Measurements from ENCODE around the gene MPV17. TPM values are rescaled to one million over a fixed set of nuclear protein-coding genes. Genes with fewer than 3 reads are reported as not detected.
"Not testable (repeated sequence)": the region's sequence is repeated elsewhere in the genome, so short reads cannot be mapped to it uniquely, and the experiment has no call there.

The MPV17 gene
- total RNA-seq, 4 donors from 2014 or later = 51.8 to 87.5 (median 68.4) TPM

GRCh38 chr2:27281855-27282559, 40.9 kb downstream of the MPV17 start, which contains the start of gene TRIM54:
Gene TRIM54 (plus strand): TSS chr2:27282429. CDS start chr2:27282732, 303 bp downstream.
- WGBS = 74% methylated on average over 4 of the region's 5 CpGs
- no peak for TF ChIP-seq POLR2AphosphoS5 (IDR thresholded peaks at IDR 0.05)
- TF ChIP-seq CTCF (IDR thresholded peaks at IDR 0.05) = no peak
- TF ChIP-seq EP300 (IDR thresholded peaks at IDR 0.05) = no peak
- TF ChIP-seq POLR2A (IDR thresholded peaks at IDR 0.05) = no peak
- Histone ChIP-seq H3K36me3 (no peaks in the 10 kb centered on the region), H3K9me3 (no peaks in the 10 kb centered on the region), H3K27ac (no peak within 1 kb of the TSS), H3K4me3 (no peak within 1 kb of the TSS), H3K4me1 (no peaks in the 10 kb centered on the region), H3K27me3 (peaks cover 9% of the 10 kb centered on the region)
- DNase-seq (ENCODE audit: low spot score in 2 of 2) = no peak

- H3K36me3 ChIP-seq = no peaks in the 10 kb centered on the region
- WGBS = 72% methylated on average over 3 of the region's 3 CpGs
- DNase-seq (ENCODE audit: low spot score in 2 of 2) = no peak
- H3K27ac ChIP-seq = no peak overlapping the region
- no peak for TF ChIP-seq CTCF (IDR thresholded peaks at IDR 0.05)
- no peak for TF ChIP-seq POLR2A (IDR thresholded peaks at IDR 0.05)
- no peak for TF ChIP-seq POLR2AphosphoS5 (IDR thresholded peaks at IDR 0.05)
- TF ChIP-seq EP300 (IDR thresholded peaks at IDR 0.05) = no peak
- H3K4me3 ChIP-seq = no peak overlapping the region
- H3K4me1 ChIP-seq = no peaks in the 10 kb centered on the region
- peaks cover 10% of the 10 kb centered on the region for H3K27me3 ChIP-seq
- H3K9me3 ChIP-seq = no peaks in the 10 kb centered on the region
These were observed 41.5 kb downstream of the MPV17 start for GRCh38 chr2:27281442-27281841.

- no peak for DNase-seq (ENCODE audit: low spot score in 2 of 2)
- H3K36me3 ChIP-seq = no peaks in the 10 kb centered on the region
- WGBS = 79% methylated on average over 3 of the region's 3 CpGs
- H3K4me3 ChIP-seq = no peak overlapping the region
- no peaks in the 10 kb centered on the region for H3K4me1 ChIP-seq
- H3K27me3 ChIP-seq = peaks cover 10% of the 10 kb centered on the region
- TF ChIP-seq POLR2A (IDR thresholded peaks at IDR 0.05) (no peak), CTCF (IDR thresholded peaks at IDR 0.05) (no peak), POLR2AphosphoS5 (IDR thresholded peaks at IDR 0.05) (no peak), EP300 (IDR thresholded peaks at IDR 0.05) (no peak)
- H3K27ac ChIP-seq = no peak overlapping the region
- H3K9me3 ChIP-seq = no peaks in the 10 kb centered on the region
These were observed 42.1 kb downstream of the MPV17 start for GRCh38 chr2:27280826-27281225.

- H3K9me3 ChIP-seq = no peaks in the 10 kb centered on the region
- TF ChIP-seq CTCF (IDR thresholded peaks at IDR 0.05) = no peak
- TF ChIP-seq POLR2A (IDR thresholded peaks at IDR 0.05) = no peak
- TF ChIP-seq EP300 (IDR thresholded peaks at IDR 0.05) = no peak
- TF ChIP-seq POLR2AphosphoS5 (IDR thresholded peaks at IDR 0.05) = no peak
- H3K4me3 ChIP-seq = no peak overlapping the region
- H3K36me3 ChIP-seq = no peaks in the 10 kb centered on the region
- H3K27ac ChIP-seq = no peak overlapping the region
- WGBS = 77% methylated on average over 1 of the region's 1 CpG
- DNase-seq (ENCODE audit: low spot score in 2 of 2) = no peak
- no peaks in the 10 kb centered on the region for H3K4me1 ChIP-seq
- peaks cover 14% of the 10 kb centered on the region for H3K27me3 ChIP-seq
These were observed 44.9 kb downstream of the MPV17 start for GRCh38 chr2:27278010-27278409.

DNA sequence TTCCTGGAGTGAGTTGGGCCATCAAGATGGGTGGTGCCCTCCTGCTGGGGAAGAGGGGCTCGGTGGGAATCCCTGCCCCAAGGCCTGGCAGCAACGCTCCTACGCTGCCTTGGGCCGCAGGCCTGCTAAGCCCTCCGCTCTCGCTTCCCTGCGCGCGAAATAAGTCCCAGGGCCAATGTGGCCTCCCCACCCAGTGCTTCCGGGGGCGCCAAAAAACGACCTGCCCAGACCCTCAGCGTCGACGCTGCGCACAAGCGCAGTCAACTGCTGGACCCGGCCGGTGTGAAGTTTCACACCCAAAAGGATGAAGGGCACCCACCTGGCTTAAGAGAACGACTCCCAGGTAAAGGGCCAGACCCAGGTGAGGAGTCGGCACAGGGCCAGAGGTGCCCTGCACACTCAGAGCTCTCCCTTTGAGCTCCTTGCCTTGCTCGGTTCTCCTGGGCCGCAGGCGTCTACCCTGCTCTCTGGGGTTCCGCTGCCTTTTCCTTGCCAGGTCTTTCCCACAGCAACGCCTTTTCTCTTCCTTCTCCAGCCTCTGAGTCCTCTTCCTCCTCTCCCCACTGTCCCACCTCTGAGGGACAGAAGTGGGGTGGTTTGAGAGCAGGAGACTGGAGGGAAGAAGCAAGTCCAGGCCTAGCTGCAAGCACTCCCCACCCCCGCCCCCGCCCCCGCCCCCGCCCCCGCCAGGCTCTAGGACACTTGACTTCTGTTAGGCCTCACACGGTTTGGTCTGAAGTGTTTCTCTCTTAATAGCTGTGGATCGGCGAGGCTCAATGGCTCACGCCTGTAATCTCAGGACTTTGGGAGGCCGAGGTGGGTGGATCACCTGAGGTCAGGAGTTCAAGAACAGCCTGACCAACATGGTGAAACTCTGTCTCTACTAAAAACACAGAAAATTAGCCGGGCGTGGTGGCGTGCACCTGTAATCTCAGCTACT, 47.4 kb downstream of the MPV17 start, which contains the start of gene DNAJC5G:
Gene DNAJC5G, plus strand, starts transcription at position 223 of the 940 bp plus-strand sequence. CDS start 1,296 bp downstream, outside the sequence.
- Histone ChIP-seq H3K27me3 (peaks cover 14% of the 10 kb centered on the region), H3K9me3 (no peaks in the 10 kb centered on the region), H3K27ac (no peak within 1 kb of the TSS), H3K4me1 (no peaks in the 10 kb centered on the region), H3K4me3 (no peak within 1 kb of the TSS), H3K36me3 (no peaks in the 10 kb centered on the region)
- 84% methylated on average over 28 of the region's 39 CpGs for WGBS
- no peak for DNase-seq (ENCODE audit: low spot score in 2 of 2)
- TF ChIP-seq EP300 (IDR thresholded peaks at IDR 0.05) = no peak
- TF ChIP-seq CTCF (IDR thresholded peaks at IDR 0.05) = no peak

DNA sequence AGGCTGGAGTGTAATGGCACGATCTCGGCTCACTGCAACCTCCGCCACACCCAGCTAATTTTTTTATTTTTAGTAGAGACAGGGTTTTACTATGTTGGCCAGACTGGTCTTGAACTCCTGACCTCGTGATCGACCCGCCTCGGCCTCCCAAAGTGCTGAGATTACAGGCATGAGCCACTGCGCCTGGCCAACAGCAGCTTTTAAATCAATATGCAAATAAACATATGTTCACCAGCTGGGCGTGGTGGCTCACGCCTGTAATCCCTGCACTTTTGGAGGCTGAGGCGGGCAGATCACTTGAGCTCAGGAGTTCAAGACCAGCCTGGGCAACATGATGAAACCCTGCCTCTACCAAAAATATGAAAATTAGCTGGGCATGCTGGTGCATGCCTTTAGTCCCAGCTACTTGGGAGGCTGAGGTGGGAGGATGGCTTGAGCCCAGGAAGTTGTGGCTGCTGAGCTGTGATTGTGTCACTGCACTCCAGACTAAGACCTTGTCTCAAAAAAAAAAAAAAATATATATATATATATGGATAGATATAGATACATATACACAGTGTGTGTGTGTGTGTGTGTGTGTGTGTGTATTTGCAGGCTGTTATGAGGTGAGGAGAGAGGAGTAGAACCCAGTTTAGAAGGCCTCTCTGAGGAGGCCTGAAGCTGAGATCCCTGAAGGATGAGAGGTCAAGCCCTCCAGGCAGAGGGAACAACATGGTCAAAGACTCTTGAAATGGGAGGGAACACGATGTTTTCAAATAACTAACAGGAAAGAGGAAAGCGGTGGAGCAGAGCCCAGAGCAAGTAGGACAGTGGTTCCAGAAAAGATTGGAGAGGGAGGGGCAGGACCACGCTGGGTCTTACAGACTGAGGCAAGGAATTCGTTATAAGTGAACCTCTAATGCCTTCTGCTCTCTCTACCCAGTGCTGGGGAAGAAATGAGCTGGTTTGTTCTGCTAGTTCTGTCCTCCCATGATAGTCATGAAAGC, 50.1 kb downstream of the MPV17 start:
- not testable (repeated sequence) for H3K4me3 ChIP-seq; H3K4me1 ChIP-seq; H3K27ac ChIP-seq; DNase-seq (ENCODE audit: low spot score in 2 of 2); H3K36me3 ChIP-seq; H3K9me3 ChIP-seq
- 69% methylated on average over 15 of the region's 15 CpGs for WGBS
- H3K27me3 ChIP-seq = peaks cover 35% of the 10 kb centered on the region

Measured in suprapubic skin (tissue), 4 donors.